Prostate gland (tissue), 2 donors: Measurements from ENCODE around the gene CHST1.

Experiments
- CTCF ChIP-seq, 4 experiments: fragments of 200-600 bp in 2 of 4; fragments of 450-650 bp in 2 of 4; sonication (generic) in 2 of 4; IDR thresholded peaks; 1 replicate in 3 of 4; 2 replicates in 1 of 4; pipeline ENCODE4 v1.5.1; 2016 to 2019; ENCODE audit warnings: antibody characterized with exemption in 4 of 4, mild to moderate bottlenecking in 2 of 4, moderate library complexity in 2 of 4
- POLR2A ChIP-seq: fragments of 450-650 bp; IDR thresholded peaks from one replicate; pipeline ENCODE4 v1.6.1; 2016; ENCODE audit warnings: antibody characterized with exemption, mild to moderate bottlenecking
- POLR2AphosphoS5 ChIP-seq: sonication (generic); formaldehyde crosslinking; IDR thresholded peaks from one replicate; pipeline ENCODE4 v1.6.1; 2017; ENCODE audit warnings: antibody characterized with exemption

DNA sequence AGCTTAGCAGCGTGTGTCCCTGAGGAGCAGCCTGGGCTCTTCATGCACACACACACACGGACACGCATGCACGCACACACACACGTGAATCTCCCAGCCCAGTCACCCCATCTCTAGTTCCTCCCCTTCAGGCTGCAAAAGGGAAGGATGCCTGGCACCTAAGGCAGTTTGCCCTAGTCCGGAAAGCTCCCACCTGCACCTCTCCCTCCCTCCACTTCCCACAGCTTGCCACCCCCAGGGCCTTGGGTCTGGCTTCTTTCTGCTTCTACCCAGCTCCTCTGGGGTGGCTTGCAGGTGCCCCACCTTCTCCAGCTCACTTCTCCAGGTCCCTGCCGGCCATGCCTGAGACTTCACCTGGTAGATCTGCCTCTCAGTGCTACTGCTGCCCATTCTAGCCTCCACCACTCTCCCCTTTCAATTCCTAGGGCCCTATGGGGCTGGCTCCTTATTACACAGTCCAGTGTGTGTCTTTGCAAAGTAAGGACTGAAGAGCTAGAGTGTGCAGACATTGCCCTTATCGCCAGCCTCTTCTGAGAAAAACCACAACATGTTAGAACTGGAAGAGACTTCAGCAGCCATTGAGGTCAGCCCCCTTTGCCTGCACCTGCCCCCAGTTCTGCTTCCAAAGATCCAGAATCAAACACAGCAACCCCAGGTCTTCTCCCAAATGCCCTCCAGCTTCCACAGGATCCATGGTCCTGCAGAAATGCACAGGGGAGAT is 33.5 kb upstream of the CHST1 start:
- TF ChIP-seq CTCF (IDR thresholded peaks at IDR 0.05) (no peak), POLR2AphosphoS5 (no peak), POLR2A (no peak)
